ENCODE results near the gene MYH9. TPM values are rescaled to one million over a fixed set of nuclear protein-coding genes. Genes with fewer than 3 reads are reported as not detected.

Gene MYH9
- total and polyA plus RNA-seq, 2 experiments from 2014 or later: 58.4 to 233 TPM

GRCh38 chr22:36305813-36306212, 82.0 kb downstream of the MYH9 start (continued):
- TF ChIP-seq ZNF462 (CRISPR knock-in tag; IDR thresholded peaks at IDR 0.05): no peak
- TF ChIP-seq, protein P1, sequence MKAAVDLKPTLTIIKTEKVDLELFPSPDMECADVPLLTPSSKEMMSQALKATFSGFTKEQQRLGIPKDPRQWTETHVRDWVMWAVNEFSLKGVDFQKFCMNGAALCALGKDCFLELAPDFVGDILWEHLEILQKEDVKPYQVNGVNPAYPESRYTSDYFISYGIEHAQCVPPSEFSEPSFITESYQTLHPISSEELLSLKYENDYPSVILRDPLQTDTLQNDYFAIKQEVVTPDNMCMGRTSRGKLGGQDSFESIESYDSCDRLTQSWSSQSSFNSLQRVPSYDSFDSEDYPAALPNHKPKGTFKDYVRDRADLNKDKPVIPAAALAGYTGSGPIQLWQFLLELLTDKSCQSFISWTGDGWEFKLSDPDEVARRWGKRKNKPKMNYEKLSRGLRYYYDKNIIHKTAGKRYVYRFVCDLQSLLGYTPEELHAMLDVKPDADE (IDR thresholded peaks at IDR 0.05): no peak
- no peak for TF ChIP-seq EZH2phosphoT487 (IDR thresholded peaks at IDR 0.05; ENCODE audit: unreplicated experiment)
- TF ChIP-seq STAT1 (IDR thresholded peaks at IDR 0.05; ENCODE audit: unreplicated experiment): no peak
- TF ChIP-seq, protein P2, sequence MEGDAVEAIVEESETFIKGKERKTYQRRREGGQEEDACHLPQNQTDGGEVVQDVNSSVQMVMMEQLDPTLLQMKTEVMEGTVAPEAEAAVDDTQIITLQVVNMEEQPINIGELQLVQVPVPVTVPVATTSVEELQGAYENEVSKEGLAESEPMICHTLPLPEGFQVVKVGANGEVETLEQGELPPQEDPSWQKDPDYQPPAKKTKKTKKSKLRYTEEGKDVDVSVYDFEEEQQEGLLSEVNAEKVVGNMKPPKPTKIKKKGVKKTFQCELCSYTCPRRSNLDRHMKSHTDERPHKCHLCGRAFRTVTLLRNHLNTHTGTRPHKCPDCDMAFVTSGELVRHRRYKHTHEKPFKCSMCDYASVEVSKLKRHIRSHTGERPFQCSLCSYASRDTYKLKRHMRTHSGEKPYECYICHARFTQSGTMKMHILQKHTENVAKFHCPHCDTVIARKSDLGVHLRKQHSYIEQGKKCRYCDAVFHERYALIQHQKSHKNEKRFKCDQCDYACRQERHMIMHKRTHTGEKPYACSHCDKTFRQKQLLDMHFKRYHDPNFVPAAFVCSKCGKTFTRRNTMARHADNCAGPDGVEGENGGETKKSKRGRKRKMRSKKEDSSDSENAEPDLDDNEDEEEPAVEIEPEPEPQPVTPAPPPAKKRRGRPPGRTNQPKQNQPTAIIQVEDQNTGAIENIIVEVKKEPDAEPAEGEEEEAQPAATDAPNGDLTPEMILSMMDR (conservative IDR thresholded peaks at IDR 0.05; ENCODE audit: low read depth in 2 of 2): no peak
- no peak for TF ChIP-seq ZNF114 (CRISPR knock-in tag; IDR thresholded peaks at IDR 0.05)
- TF ChIP-seq NANOG (IDR thresholded peaks at IDR 0.05; ENCODE audit: borderline replicate concordance): no peak
- TF ChIP-seq EZH2 (IDR thresholded peaks at IDR 0.05; ENCODE audit: low read depth, unreplicated experiment): no peak
